ENCODE data around the gene ERAP2.

GRCh38 chr5:96909435-96909834 lies 33.1 kb downstream of the ERAP2 start:
- TF ChIP-seq, protein P1, sequence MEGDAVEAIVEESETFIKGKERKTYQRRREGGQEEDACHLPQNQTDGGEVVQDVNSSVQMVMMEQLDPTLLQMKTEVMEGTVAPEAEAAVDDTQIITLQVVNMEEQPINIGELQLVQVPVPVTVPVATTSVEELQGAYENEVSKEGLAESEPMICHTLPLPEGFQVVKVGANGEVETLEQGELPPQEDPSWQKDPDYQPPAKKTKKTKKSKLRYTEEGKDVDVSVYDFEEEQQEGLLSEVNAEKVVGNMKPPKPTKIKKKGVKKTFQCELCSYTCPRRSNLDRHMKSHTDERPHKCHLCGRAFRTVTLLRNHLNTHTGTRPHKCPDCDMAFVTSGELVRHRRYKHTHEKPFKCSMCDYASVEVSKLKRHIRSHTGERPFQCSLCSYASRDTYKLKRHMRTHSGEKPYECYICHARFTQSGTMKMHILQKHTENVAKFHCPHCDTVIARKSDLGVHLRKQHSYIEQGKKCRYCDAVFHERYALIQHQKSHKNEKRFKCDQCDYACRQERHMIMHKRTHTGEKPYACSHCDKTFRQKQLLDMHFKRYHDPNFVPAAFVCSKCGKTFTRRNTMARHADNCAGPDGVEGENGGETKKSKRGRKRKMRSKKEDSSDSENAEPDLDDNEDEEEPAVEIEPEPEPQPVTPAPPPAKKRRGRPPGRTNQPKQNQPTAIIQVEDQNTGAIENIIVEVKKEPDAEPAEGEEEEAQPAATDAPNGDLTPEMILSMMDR (IDR thresholded peaks at IDR 0.05): no peak
- TF ChIP-seq POLR2AphosphoS5 (IDR thresholded peaks at IDR 0.05; ENCODE audit: insufficient read depth in 1 of 2, low read depth in 1 of 2) (no peak), POLR2A (IDR thresholded peaks at IDR 0.05) (no peak)
